GM19455 (cell line): Measurements from ENCODE around the gene CCNL1.
"Not testable (repeated sequence)": the region's sequence is repeated elsewhere in the genome, so short reads cannot be mapped to it uniquely, and the experiment has no call there.

Experiments used
- ATAC-seq: cut with Tn5 transposase; IDR thresholded peaks from one replicate; pipeline ENCODE4 v1.9.1; 2021; ENCODE audit not compliant: unreplicated experiment

Gene CCNL1

GRCh38 chr3:157159762-157160657, at the start of gene CCNL1:
Gene CCNL1 (minus strand): TSS chr3:157160147. CDS start chr3:157160094, 53 bp downstream.
- ATAC-seq, result peak; percentile 85

- ATAC-seq, result no peak
These were observed 44.9 kb upstream of the CCNL1 start for GRCh38 chr3:157204880-157205279.

- ATAC-seq, result no peak
These were observed 44.5 kb upstream of the CCNL1 start for GRCh38 chr3:157204431-157204830.

GRCh38 chr3:157201648-157202278, 41.8 kb upstream of the CCNL1 start:
- ATAC-seq, result peak; percentile 67

GRCh38 chr3:157199841-157200240, 39.9 kb upstream of the CCNL1 start:
- no peak for ATAC-seq

GRCh38 chr3:157195965-157196364, 36.0 kb upstream of the CCNL1 start:
- ATAC-seq, result no peak

- ATAC-seq, result not testable (repeated sequence)
These were observed 31.2 kb upstream of the CCNL1 start for GRCh38 chr3:157191149-157191548.

GRCh38 chr3:157190380-157190872, 30.5 kb upstream of the CCNL1 start:
- ATAC-seq, result no peak

GRCh38 chr3:157188391-157188790, 28.4 kb upstream of the CCNL1 start:
- no peak for ATAC-seq

- ATAC-seq, result no peak
These were observed 22.9 kb upstream of the CCNL1 start for GRCh38 chr3:157182879-157183278.

- no peak for ATAC-seq
These were observed 20.3 kb upstream of the CCNL1 start for GRCh38 chr3:157180262-157180661.

- ATAC-seq, result no peak
These were observed 19.4 kb upstream of the CCNL1 start for GRCh38 chr3:157179365-157179803.

- ATAC-seq, result not testable (repeated sequence)
These were observed 18.8 kb upstream of the CCNL1 start for GRCh38 chr3:157178503-157179364.

GRCh38 chr3:157177801-157178453, 18.0 kb upstream of the CCNL1 start:
- not testable (repeated sequence) for ATAC-seq

- ATAC-seq, result no peak
These were observed 17.0 kb upstream of the CCNL1 start for GRCh38 chr3:157176934-157177333.

- ATAC-seq, result no peak
These were observed 16.0 kb upstream of the CCNL1 start for GRCh38 chr3:157175691-157176507.

GRCh38 chr3:157174649-157175498, 14.9 kb upstream of the CCNL1 start:
- peak; percentile 94 for ATAC-seq

GRCh38 chr3:157174290-157174648, 14.3 kb upstream of the CCNL1 start:
- peak; percentile 3 for ATAC-seq

GRCh38 chr3:157173343-157173742, 13.4 kb upstream of the CCNL1 start:
- not testable (repeated sequence) for ATAC-seq
